IPS-11a (cell line): ENCODE results near the gene LMX1B.
"Not testable (repeated sequence)": the region's sequence is repeated elsewhere in the genome, so short reads cannot be mapped to it uniquely, and the experiment has no call there.

Source experiments
- H3K4me3 ChIP-seq: one replicate; pipeline ENCODE4 v1.5.1; 2013; ENCODE audit warnings: low read depth, low read length, control low read depth

LMX1B gene

GRCh38 chr9:126613651-126614050 is at the start of gene LMX1B:
Gene LMX1B (plus strand): TSS chr9:126613928. CDS start chr9:126614450, 522 bp downstream.
- peak within 1 kb of the TSS; percentile 8 for H3K4me3 ChIP-seq

DNA sequence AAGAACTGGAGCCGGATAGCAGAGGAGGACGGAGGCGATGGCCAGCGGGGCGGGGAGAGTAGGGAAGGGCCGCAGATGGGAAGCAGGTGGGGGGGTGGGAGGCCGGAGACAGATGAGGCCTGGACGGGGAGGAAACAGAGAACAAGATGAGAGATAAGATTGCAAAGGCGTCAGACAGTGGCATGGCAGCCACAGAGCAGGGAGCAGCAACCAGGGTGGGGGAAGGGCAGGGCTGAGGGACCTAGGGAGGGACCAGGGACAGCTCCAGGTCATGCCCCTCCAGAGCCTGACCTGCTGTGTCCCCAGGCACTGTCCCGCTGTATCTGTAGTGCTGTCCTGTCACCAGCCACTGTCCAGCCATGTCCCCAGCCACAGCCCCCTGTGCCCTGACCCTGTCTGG is 49.6 kb upstream of the LMX1B start:
- H3K4me3 ChIP-seq: no peak overlapping the region

- H3K4me3 ChIP-seq: no peak overlapping the region
Measured at GRCh38 chr9:126564716-126565115, 49.0 kb upstream of the LMX1B start.

GRCh38 chr9:126565336-126566128 is 48.2 kb upstream of the LMX1B start:
- no peak overlapping the region for H3K4me3 ChIP-seq

DNA sequence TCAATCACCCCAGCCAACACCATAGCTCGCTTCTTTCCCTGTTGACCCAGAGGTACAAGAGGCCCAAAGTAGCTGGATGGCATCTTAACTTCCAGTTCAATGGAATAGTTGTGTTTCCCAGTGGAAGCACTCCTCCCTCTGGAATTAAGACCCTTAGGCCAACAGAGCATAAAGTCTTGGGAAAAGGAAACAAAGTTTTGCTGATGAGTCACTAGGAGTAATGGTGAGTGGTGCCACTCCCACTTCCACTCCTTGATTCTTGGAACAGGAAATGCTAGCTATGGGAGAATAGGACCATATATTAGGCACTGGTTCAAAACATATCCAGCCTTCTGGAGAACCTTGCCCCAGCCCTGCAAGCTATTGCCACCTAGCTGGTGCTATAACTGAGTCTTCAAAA is 44.7 kb upstream of the LMX1B start:
- no peak overlapping the region for H3K4me3 ChIP-seq

DNA sequence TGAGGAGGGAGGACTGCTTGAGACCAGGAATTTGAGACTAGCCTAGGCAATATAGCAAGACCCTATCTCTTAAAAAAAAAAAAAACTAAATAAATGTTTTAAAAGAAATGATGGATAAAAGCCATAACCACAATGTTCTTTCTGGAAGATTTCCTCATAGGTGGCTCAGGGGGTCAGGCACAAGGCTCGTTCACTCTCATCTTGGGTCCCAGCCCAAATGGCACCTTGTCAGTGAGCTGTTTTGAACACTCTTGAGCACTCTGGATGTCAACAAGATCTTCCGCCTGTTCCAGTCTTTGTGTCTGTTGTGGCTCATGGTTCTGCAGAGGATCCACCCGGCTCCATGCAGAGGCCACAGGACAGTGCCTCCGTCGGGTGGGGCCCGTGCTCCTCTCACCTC is 35.7 kb upstream of the LMX1B start:
- no peak overlapping the region for H3K4me3 ChIP-seq

DNA sequence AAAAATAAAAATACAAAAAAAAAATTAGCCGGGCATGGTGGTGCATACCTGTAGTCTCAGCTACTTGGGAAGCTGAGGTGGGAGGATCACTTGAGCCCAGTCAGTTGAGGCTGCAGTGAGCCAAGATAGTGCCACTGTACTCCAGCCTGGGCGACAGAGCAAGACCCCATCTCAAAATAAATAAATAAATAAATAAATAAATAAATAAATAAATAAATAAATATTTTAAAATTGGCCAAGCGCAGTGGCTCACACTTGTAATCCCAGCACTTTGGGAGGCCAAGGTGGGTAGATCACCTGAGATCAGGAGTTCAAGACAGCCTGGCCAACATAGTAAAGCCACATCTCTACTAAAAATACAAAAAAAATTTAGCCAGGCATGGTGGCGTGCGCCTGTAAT is 33.4 kb upstream of the LMX1B start:
- not testable (repeated sequence) for H3K4me3 ChIP-seq

- H3K4me3 ChIP-seq: no peak overlapping the region
Measured at GRCh38 chr9:126581893-126582292, 31.8 kb upstream of the LMX1B start.

- no peak overlapping the region for H3K4me3 ChIP-seq
Measured at GRCh38 chr9:126582427-126582826, 31.3 kb upstream of the LMX1B start.

DNA sequence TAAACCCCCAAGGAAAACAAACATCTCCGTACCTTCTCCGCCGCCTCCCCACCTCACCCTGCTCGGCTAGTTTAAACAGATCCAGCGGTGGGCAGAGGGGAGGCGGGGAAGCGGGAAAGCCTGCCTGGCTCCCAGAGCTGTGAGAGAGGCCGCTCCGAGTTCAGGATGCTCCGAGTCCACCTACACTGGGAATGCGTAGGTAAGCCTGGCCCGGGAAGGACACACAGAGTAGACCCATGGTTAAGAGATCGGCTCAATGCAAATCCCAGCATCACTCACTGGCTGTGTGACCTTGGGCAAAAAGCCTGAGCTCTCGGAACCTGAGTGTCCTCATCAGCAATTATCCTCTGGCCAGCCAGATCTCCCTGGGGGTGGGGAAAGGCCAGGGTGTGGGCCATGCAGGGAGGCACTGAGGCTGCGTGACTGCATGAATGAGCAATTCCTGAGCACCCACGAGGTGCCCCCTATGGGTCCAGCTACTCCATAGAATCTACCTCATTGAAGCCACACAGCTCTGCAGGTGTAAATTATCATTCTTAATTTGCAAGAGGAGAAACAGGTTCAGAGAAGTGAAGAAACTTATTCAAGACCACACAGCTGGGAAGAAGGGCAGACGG is 30.5 kb upstream of the LMX1B start:
- H3K4me3 ChIP-seq: no peak overlapping the region

- no peak overlapping the region for H3K4me3 ChIP-seq
Measured at GRCh38 chr9:126584611-126585010, 29.1 kb upstream of the LMX1B start.

DNA sequence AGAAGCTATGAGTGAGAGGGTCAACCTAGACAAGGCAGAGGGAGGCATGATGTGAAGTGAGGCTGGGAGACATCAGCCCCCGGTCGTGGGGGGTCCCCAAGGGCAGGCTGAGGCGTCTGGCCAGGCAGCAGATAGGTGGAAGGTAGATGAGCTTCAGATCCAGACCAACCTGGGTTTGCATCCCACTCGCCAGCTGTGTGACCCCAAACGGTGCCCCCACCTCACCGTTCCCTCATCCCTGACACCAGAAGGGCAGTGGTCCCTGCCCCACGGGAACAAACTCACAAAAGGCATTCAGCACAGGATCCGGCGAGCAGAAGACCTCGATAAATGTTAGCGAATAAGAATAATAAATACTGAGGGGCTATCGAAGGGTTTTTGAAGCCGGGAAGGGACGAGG is 27.5 kb upstream of the LMX1B start:
- H3K4me3 ChIP-seq: no peak overlapping the region

DNA sequence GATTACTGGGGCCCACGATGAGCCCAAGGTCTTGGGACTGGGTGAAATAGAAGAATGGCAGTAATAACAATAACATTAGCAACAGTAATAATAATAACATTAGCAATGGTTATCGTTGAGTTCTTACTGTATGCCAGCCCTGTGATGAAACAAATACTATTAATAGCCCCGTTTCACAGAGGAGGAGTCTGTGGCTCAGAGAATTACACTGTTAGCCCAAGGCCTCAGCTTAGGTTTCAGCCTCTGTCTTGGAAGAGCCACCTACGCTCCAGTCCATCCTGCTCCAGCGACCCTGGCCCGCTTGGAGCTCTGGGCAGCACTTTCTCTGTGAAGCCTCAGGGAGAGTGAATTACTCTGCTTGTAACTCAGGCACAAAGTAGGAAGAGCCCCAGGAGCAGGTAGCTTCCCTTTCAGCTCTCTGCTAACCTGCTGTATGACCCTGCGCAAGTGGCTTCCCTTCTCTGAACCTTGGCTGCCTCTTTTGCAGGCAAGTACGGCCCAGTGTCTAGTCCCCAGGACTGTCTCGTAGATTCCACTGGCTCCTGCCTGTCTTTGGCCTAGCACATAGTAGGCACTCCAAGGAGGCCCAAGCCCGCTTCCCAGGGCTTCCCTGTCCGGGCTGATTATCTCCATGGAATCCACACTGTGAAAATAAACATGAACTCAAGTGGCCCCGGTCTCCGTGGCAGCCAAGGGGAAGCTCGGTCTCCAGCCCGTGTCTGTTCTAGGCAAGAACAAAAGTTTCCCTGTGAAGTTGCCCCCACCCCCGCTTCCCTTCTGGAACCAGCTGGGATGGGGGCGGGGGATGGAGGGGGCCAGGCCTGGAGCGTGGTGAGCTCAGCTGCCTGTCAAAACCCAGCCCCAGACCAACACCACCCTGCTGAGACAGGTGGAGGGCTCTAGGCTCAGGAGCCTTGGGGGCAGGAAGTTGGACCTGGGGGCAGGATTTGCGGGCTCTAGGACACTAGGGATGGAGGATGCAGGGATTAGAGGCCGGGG is 26.2 kb upstream of the LMX1B start:
- H3K4me3 ChIP-seq: no peak overlapping the region

DNA sequence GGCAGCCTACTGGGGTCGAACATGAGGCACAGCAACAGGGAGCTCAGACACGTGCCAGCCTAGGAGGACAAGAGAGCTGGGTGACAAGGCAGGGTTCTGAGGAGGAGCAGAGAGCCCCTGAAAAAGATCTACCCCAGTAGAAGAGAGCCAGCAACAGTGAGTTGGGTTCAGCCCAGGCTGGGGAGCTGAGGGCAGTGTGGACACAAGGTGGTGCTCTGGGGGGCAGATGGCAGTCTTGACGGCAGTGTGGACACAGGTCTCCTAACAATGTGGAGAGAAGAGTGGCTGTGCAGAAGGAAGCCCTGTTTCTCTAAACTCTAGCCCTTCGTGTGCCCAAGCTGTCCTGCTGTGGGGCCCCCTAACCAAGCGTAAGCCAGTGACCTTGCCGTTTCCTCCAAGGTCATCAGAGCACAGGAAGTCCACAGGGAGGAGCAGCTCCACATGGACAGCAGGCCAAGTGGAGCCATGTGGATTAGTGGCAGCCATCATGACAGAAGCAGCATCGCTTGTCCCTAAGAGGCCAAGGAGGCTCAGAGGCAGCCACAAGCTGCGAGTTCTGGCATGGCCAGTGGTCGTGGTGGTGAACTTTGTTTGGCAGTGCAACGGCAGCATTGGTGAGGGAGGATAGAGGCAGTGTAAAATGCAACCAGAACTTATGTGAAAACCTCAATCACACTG is 25.1 kb upstream of the LMX1B start:
- no peak overlapping the region for H3K4me3 ChIP-seq

DNA sequence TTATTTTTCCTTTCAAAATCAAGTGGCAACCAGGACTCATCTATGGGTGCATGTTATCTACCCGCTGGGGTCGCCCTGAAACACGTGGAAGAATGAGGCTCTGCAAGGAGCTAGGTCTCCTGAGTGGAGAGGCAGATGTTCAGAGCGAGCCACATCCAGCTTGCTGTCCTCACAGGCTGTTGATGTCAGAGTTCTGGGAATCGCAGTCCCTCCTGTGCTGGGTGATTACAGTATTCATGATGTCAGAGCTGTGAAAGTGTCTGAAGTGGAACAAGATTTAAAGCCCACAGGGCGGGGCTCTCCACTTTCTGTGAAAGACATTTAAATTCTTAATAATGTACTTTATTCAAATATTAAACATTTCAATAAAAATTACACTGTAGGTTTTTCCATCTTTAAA is 24.4 kb upstream of the LMX1B start:
- no peak overlapping the region for H3K4me3 ChIP-seq

- no peak overlapping the region for H3K4me3 ChIP-seq
Measured at GRCh38 chr9:126591083-126591482, 22.6 kb upstream of the LMX1B start.

DNA sequence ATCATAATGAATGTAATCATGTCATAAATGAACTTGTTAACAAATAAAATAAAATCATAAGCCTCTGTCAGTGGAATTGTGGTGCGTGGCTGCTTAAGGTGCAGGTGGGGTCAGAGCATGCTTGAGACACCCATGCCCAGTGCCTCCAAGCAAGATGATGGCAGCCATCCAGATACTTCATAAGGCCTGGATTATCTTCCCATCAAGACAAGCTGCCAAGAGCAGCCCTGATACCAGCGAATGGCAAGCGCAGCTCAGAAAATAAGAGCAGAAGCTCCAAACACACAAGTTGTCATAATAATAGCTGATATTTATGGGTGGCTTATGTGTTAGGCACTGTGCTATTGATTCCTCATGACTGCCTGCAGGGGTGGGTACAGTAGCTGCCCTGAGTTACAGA is 21.8 kb upstream of the LMX1B start:
- no peak overlapping the region for H3K4me3 ChIP-seq

- H3K4me3 ChIP-seq: no peak overlapping the region
Measured at GRCh38 chr9:126592461-126592860, 21.3 kb upstream of the LMX1B start.

- no peak overlapping the region for H3K4me3 ChIP-seq
Measured at GRCh38 chr9:126595982-126596381, 17.7 kb upstream of the LMX1B start.

DNA sequence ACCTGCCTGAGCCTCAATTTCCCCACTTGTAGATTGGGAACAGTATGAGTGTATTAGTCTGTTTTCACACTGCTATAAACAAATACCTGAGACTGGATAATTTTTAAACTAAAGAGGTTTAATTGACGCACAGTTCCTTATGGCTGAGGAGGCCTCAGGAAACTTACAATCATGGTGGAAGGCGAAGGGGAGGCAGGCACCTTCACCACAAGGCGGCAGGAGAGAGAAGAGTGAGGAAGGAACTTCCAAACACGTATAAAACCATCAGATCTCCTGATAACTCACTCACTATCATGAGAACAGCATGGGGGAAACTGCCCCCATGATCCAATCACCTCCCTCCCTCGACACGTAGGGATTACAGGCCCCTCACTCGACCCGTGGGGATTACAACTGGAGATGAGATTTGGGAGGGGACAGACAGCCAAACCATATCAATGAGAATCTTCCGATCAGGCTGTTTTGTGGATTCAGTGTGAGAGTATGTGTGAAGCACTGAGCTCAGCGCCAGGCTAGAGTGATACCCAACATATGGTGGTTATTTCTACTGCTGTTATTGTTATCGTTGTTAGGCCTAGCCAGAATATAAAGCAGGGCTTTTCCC is 14.6 kb upstream of the LMX1B start:
- H3K4me3 ChIP-seq: no peak overlapping the region
